ENCODE data around the gene CAPZA2. TPM values are rescaled to one million over a fixed set of nuclear protein-coding genes. Genes with fewer than 3 reads are reported as not detected.

Gene CAPZA2
- total RNA-seq, 4 donors from 2014 or later: 53.7 to 64.9 (median 59.6) TPM

GRCh38 chr7:116899308-116899707, 36.9 kb downstream of the CAPZA2 start:
- Histone ChIP-seq H3K4me1 (no peaks in the 10 kb centered on the region), H3K36me3 (peaks cover 16% of the 10 kb centered on the region), H3K27me3 (no peaks in the 10 kb centered on the region), H3K27ac (no peak overlapping the region), H3K4me3 (no peak overlapping the region), H3K9me3 (no peaks in the 10 kb centered on the region)
- no peak for DNase-seq (ENCODE audit: low spot score in 2 of 2)
- WGBS: 90% methylated on average over 4 of the region's 4 CpGs
- TF ChIP-seq EP300 (IDR thresholded peaks at IDR 0.05) (no peak), CTCF (IDR thresholded peaks at IDR 0.05) (no peak), POLR2AphosphoS5 (IDR thresholded peaks at IDR 0.05) (no peak), POLR2A (IDR thresholded peaks at IDR 0.05) (no peak)

- H3K27ac ChIP-seq: no peak overlapping the region
- 97% methylated on average over 2 of the region's 2 CpGs for WGBS
- DNase-seq (ENCODE audit: low spot score in 2 of 2): no peak
- no peaks in the 10 kb centered on the region for H3K4me1 ChIP-seq
- H3K4me3 ChIP-seq: no peak overlapping the region
- TF ChIP-seq POLR2A (IDR thresholded peaks at IDR 0.05) (no peak), POLR2AphosphoS5 (IDR thresholded peaks at IDR 0.05) (no peak), EP300 (IDR thresholded peaks at IDR 0.05) (no peak), CTCF (IDR thresholded peaks at IDR 0.05) (no peak)
- no peaks in the 10 kb centered on the region for H3K9me3 ChIP-seq
- no peaks in the 10 kb centered on the region for H3K27me3 ChIP-seq
- peaks cover 30% of the 10 kb centered on the region for H3K36me3 ChIP-seq
Measured at GRCh38 chr7:116901143-116901542, 38.8 kb downstream of the CAPZA2 start.

- TF ChIP-seq POLR2A (IDR thresholded peaks at IDR 0.05) (no peak), CTCF (IDR thresholded peaks at IDR 0.05) (no peak), EP300 (IDR thresholded peaks at IDR 0.05) (no peak), POLR2AphosphoS5 (IDR thresholded peaks at IDR 0.05) (no peak)
- H3K9me3 ChIP-seq: no peaks in the 10 kb centered on the region
- no peak overlapping the region for H3K27ac ChIP-seq
- DNase-seq (ENCODE audit: low spot score in 2 of 2): no peak
- H3K27me3 ChIP-seq: no peaks in the 10 kb centered on the region
- no peak overlapping the region for H3K4me3 ChIP-seq
- WGBS: 81% methylated on average over 3 of the region's 3 CpGs
- peaks cover 41% of the 10 kb centered on the region for H3K36me3 ChIP-seq
- no peaks in the 10 kb centered on the region for H3K4me1 ChIP-seq
Measured at GRCh38 chr7:116902867-116903266, 40.5 kb downstream of the CAPZA2 start.

GRCh38 chr7:116906391-116906790, 44.0 kb downstream of the CAPZA2 start:
- no peaks in the 10 kb centered on the region for H3K4me1 ChIP-seq

GRCh38 chr7:116910383-116910782, 48.0 kb downstream of the CAPZA2 start:
- peaks cover 74% of the 10 kb centered on the region for H3K36me3 ChIP-seq
- H3K27me3 ChIP-seq: no peaks in the 10 kb centered on the region
- H3K9me3 ChIP-seq: no peaks in the 10 kb centered on the region
- WGBS: 96% methylated on average over 6 of the region's 6 CpGs
- H3K4me3 ChIP-seq: no peak overlapping the region
- H3K27ac ChIP-seq: no peak overlapping the region
- DNase-seq (ENCODE audit: low spot score in 2 of 2): no peak
- TF ChIP-seq EP300 (IDR thresholded peaks at IDR 0.05) (no peak), POLR2AphosphoS5 (IDR thresholded peaks at IDR 0.05) (no peak), POLR2A (IDR thresholded peaks at IDR 0.05) (no peak), CTCF (IDR thresholded peaks at IDR 0.05) (no peak)
- H3K4me1 ChIP-seq: no peaks in the 10 kb centered on the region

More at GRCh38 chr7:116906391-116906790, 44.0 kb downstream of the CAPZA2 start:
- DNase-seq (ENCODE audit: low spot score in 2 of 2): no peak
- peaks cover 49% of the 10 kb centered on the region for H3K36me3 ChIP-seq
- no peaks in the 10 kb centered on the region for H3K9me3 ChIP-seq
- WGBS: 94% methylated on average over 1 of the region's 1 CpG
- H3K27ac ChIP-seq: no peak overlapping the region
- TF ChIP-seq POLR2AphosphoS5 (IDR thresholded peaks at IDR 0.05) (no peak), POLR2A (IDR thresholded peaks at IDR 0.05) (no peak), CTCF (IDR thresholded peaks at IDR 0.05) (no peak), EP300 (IDR thresholded peaks at IDR 0.05) (no peak)
- no peaks in the 10 kb centered on the region for H3K27me3 ChIP-seq
- H3K4me3 ChIP-seq: no peak overlapping the region

Data from suprapubic skin (tissue), 4 donors.